GM21576 (cell line): ENCODE data around the gene ST6GALNAC6.

Experiments
- ATAC-seq: cut with Tn5 transposase; IDR thresholded peaks from one replicate; pipeline ENCODE4 v1.9.1; 2021; ENCODE audit warnings: mild to moderate bottlenecking, moderate library complexity; ENCODE audit not compliant: unreplicated experiment

ST6GALNAC6 gene

DNA sequence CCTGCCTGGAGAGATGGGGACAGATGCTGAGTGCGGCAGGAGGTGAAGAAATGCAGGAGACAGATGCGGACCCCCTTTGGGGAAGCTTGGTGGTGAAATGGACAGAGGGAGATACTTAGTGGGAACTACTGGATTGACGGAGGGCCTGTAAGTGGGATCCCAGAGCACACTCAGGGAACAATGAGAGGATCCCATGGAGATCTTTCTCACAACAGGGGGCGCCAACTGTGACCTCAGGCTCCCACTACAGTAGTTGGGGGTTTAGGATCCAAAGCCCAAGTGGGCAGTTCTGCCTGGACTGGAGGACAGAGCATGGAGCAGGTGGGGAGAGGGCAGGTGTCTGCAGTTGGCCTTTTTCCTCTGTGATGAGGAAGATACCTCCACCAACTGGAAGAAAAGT lies 34.8 kb upstream of the ST6GALNAC6 start:
- no peak for ATAC-seq

DNA sequence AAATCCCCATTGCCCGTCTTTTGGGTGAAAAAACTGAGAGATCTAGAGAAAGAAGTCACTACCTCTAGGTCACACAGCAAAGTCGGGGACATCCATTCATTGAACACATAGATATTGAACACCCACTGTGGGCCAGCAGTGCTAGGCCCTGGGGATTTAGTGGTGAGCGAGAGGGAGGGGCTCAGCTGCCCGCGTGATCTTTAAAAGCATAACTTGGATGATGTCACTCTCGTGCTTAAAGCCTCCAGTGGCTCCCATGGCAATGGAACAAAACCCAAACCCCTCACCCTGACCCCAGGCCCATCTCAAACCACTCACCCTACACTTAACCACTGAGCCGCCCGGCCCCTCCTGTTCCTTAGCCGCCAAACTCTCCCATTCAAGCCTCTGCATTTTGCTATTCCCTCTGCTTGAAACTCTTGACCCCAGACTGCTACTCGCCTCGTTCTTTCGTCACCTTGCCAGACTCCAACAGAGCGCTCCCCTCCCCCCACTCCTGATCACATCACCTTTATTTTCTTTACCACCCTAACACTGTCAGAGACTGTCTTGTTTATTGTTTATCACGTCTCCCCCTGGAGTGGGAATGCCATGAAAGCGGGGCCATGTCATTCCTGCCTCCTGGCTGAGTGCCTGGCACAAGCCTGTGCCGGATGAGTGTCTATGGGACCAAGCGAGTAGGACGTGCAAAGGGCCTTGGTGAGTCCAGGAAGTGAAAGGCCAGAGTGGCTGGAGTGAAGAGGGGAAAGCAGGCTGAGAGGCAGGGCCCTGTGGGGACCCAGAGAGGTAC lies 31.9 kb upstream of the ST6GALNAC6 start:
- ATAC-seq: peak; percentile 22

- peak; percentile 69 for ATAC-seq
These were observed 31.1 kb upstream of the ST6GALNAC6 start, which contains the start of gene PIP5KL1 for GRCh38 chr9:127930231-127931091. Gene PIP5KL1, minus strand, starts transcription at chr9:127930777. Its CDS starts 25 bp downstream, at chr9:127930752.

DNA sequence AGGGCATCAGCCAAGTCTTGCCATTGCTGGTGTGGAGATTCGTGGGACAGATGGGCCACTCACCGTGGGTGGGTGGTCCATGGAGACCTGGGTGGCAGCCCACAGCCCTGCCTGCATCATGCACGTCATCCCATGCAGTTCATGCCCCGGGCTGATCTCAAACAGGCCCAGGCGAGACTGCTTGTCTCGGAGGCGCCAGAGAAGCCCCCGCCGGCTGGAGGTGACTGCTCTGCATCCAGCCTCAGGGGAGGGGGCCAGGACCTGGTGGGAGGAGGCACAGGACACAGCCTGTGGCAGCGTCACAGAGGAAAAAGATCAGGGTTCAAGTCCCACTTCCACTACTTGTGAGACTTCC lies 30.2 kb upstream of the ST6GALNAC6 start:
- no peak for ATAC-seq

DNA sequence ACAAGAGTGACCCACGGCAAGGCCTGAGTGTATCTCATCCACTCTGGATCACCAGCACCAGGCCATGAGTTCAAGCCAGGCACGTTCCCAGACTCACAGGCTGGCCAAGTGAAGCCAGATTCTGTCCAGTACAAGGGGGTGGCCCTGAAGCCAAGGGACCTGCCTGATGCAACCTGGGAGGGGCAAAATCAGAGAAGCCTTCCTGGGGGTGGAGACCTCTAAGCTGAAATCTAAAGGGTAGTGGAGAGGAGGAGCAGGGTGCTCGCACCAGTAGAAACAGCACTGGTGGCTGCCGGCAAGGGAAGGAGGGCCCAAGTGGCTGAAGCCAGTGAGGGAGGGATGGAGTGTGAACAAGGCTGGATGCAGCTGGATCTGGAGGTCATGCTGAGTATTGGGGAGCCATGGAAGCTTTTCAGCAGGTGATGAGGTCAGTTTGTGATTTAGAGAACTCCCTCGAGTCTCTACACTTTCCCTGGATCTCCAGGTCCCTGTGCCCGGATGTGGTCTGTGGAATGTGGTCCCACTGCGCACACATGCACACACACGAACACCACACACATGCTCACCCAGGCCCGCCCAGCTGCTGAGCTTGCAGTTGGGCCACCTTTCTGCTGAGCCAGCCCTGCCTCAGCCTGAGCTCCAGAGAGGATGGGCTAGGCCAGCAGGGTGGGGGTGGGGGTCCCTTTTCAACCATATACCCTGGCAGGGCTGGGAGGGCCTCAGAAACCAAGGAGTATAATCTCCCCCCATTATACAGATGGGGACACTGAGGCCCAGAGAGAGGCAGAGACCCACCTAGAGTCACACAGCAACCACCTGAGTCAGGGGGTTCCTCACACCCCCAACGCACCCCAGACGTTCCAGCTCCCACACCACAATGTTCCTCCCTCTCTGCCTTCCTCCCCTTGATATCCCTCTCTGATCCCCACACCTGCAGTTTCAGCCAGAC lies 29.5 kb upstream of the ST6GALNAC6 start:
- ATAC-seq: no peak

- ATAC-seq: no peak
These were observed 28.7 kb upstream of the ST6GALNAC6 start for GRCh38 chr9:127927988-127928675.

DNA sequence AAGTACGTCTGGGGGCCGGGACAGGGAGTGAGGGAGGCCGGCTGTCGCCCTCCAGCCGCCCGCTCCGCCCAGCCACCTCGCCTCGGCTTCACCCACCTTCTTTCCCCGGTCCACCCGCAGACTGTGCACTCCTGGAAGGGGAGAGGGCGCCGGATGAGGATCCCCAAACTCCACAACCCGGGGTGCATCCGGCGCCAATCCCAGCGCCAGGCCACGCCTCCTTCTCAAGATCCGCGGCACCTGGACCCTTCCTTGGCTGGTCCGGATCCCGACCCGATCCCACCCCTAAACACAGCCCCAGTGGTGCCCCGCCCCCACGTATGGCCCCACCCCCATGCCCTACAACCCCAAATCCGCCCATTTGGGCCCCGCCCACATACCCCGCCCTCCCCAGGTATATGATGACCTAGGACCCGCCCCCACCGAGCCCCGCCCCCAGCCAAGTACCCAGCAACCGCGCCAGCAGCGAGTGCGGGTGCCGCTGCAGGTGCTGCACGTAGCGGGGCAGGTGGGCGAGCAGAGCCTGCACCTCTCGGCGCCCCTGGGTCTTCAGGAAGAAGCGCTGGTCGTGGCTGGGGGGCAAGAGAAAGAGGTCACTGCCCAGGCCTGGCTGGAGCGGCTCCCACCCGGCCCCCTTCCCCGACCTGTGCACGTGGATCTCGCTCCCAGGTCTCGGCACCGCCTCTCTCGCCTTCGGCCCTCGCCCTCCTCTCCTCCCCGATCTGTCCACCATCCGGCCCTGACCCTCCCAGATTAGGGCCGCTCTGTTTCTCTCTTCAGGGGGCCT lies 28.0 kb upstream of the ST6GALNAC6 start:
- no peak for ATAC-seq

GRCh38 chr9:127926906-127927200 lies 27.4 kb upstream of the ST6GALNAC6 start:
- ATAC-seq: no peak

DNA sequence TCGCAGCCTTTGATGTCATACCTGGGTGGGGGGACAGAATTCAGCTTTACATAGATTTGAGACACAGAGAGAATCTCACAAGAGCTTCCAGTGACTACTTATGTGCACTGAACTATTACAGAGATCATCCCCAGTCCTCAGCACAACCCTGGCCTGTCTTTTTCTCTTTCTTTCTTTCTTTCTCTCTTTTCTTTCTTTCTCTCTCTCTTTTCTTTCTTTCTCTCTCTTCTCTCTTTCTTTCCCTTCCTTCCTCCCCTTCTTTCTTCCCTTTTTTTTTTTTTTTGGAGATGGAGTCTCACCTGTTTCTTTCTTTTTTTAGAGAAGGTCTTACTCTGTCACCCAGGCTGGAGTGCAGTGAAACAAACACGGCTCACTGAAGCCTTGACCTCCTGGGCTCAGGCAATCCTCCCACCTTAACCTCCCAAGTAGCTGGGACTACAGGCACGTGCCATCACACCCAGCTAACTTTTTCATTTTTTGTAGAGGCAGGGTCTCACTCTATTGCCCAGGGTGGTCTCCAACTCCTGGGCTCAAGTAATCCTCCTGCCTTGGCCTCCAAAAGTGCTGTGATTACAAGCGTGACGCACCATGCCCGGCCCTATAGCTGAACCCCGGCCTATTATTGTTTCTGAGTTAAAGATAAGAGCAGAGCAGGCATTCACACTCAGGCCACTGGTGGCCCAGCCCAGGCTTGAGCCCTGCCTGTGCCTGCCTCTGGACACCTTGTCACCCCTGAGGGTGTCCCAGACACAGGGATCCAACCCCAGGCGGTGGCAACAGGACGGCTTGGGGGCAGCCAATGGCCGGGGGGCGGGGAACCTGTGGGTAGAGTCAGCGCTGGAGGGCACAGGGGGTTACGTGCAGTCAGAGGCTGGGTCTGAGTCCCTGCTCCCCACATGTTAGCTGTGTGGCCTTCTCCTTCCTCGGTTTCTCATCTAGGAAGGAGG lies 26.8 kb upstream of the ST6GALNAC6 start:
- ATAC-seq: no peak

DNA sequence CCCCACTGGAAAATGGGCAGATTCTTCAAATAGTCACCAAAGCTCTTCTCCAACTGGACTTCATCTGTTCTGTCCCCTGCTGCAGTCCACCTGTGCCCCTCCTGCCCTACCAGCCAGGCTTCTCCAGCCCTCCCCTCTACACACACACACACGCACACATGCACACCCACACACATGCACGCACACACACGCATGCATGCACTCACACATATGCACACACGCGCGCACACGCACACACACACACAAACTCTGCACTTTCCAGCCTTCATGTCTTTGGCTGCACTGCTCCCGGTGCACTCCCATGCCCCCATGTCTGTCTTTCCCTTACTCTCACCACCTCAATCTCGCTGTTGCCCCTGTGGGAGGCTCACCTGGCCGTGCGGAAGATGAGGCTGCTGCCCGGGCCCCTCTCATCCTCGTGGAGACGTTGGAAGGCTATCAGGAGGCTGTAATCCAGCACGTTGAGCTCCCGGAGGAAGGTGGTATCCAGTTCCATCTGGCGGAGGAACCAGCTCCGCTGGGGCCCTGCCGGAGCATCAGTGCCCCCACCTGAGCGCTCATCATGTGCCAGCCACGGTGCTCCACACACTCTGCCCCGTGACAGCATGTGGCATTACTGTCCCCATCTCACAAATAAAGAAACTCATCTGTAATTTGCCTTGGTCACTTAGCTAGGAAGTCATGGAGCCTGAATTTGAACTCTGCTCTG lies 25.5 kb upstream of the ST6GALNAC6 start:
- ATAC-seq: no peak

DNA sequence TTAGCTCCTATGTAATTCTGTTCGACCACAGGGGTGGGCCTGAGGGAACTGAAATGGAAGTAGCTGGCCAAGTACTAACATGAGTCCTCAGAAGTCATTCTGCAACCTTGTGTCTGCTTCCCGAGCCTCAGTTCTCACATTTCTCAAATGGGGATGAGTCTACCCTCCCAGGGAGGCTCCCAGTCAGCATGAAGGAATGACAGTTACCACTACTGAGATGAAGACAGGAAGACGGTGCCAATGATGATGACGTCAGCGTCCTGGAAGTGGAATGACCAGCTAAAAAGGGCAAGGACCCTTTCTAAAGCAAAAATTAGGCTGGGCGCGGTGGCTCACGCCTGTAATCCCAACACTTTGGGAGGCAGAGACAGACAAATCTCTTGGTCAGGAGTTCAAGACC lies 24.4 kb upstream of the ST6GALNAC6 start:
- ATAC-seq: no peak

GRCh38 chr9:127923046-127923445 lies 23.6 kb upstream of the ST6GALNAC6 start:
- no peak for ATAC-seq

GRCh38 chr9:127921557-127922120 lies 22.2 kb upstream of the ST6GALNAC6 start:
- no peak for ATAC-seq

DNA sequence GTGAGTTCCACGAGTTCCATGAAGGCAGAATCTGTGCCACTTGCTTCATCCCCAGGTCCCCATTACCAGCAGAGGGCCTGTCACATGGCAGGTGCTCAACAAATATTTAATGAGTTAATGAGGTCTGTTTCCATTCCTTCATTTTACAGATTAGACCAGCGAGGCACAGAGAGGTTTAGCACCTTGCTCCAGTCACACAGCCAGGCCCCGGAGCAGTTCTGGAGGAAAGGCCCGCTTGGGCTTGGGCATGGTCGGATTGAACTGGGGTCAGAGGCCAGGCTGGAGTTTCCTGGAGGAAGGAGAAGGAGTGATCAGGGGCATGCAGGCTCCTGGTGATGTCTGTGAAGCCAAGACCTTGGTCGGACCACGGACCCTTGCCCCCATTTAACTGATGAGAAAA lies 21.4 kb upstream of the ST6GALNAC6 start:
- ATAC-seq: no peak

- ATAC-seq: no peak
These were observed 19.9 kb upstream of the ST6GALNAC6 start for GRCh38 chr9:127919253-127919815.

DNA sequence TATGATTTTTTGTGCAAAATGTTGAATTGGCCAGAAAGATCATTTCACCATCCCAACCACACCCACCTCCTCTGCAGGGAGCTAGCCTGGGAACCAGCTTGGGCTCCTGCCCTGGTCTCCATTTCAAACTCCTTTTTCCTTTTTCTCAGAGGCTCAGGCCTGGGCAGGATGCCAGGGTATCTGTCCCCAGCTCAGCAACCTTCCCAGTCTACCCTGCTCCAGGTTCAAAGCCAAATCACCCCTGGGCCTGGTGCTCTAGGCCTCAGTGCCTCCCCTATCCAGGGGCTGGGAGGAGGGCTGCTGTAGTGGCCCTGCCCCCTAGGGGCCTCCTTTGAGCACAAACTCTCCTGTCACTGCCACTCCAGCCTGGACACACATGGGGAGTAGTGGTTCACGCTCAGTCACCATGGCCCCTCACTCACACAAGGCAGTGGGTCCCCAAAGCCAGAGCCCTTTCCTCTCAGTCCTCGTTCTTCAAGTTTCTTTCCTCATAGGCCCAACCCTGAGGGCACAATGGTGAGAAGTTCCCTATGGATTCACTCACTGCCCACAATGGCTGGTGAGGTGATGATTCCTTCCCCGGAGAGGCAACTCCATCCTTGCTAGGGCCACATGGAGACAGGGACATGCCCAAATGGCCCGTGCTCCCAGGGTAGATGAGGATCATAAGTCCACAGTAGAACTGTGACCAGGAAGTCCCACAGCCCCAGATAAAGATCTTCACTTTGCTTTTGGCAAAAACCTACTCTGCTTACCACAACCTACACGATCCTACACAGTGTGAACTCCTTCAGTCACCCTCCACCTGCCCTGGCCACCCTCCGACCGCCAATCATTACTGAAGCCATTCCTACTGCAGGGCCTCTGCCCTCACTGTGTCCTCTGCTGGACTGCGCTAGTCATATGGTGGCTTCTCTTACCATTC lies 19.0 kb upstream of the ST6GALNAC6 start:
- ATAC-seq: no peak
